ENCODE data around the gene RTBDN. TPM values are rescaled to one million over a fixed set of nuclear protein-coding genes. Genes with fewer than 3 reads are reported as not detected.
A peak's percentile ranks its signal among the peaks of the same experiment; 100 is the strongest.
"Not testable (repeated sequence)": the region's sequence is repeated elsewhere in the genome, so short reads cannot be mapped to it uniquely, and the experiment has no call there.

Gene RTBDN
- total and polyA plus RNA-seq, 2 experiments from 2014 or later: not detected

- in situ Hi-C loops (cut with MboI): no loop called here
- 0 to 4% methylated on average over 2 to 4 of the region's 5 CpGs for WGBS, 2 experiments (ENCODE audit: low coverage in 1 of 2, low lambda C conversion rate in 2 of 2, missing lambda C conversion rate in 2 of 2)
- no peak for DNase-seq
Measured at GRCh38 chr19:12833418-12833737, 1.0 kb downstream of the RTBDN start.

DNA sequence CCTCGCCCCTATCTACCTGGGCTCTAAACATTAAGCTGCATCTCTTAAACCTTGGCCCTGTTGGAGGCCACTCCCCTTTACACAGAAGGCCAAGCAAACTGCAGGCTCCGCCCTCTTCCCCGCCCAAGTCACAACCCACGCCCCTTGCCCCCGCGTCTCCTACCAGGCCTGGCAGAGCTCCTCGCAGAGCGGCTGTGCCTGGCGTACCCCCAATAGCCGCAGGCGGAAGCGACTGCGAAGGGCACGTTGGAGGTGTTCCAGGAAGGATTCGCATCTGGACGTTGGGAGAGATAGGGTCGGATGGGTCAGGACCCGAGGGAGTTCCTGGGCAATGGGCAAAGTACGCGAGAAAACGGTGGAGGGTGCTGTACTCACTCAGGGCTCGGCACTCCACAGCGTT is 5.9 kb downstream of the RTBDN start:
- Histone ChIP-seq H3K27ac (no peak overlapping the region), H3K4me2 (ENCODE audit: unreplicated experiment) (no peak overlapping the region), H3K4me1 (ENCODE audit: insufficient read depth) (no peaks in the 10 kb centered on the region), H3F3A (ENCODE audit: insufficient read depth) (no peaks in the 10 kb centered on the region), H2AFZ (no peak overlapping the region), H3K27me3 (replicated peaks; ENCODE audit: insufficient read depth) (peaks cover 7% of the 10 kb centered on the region; the same call in 1 of the 2 replicates), H3K36me3 (ENCODE audit: low read depth) (no peaks in the 10 kb centered on the region), H3K79me2 (ENCODE audit: insufficient read depth) (no peaks in the 10 kb centered on the region), H4K20me1 (ENCODE audit: insufficient read depth) (no peaks in the 10 kb centered on the region), H3K9ac (no peak overlapping the region), H3K4me3 (no peak overlapping the region), H3K9me2 (ENCODE audit: insufficient read depth) (no peaks in the 10 kb centered on the region), H3K9me3 (ENCODE audit: low read depth) (no peaks in the 10 kb centered on the region)
- 5 to 6% methylated on average over 22 to 23 of the region's 23 CpGs for WGBS, 2 experiments (ENCODE audit: low coverage in 1 of 2, low lambda C conversion rate in 2 of 2, missing lambda C conversion rate in 2 of 2)
- in situ Hi-C loops (cut with MboI): no loop called here
- TF ChIP-seq EZH2 (IDR thresholded peaks at IDR 0.05; ENCODE audit: insufficient read depth, poor library complexity, severe bottlenecking) (no peak), EZH2phosphoT487 (IDR thresholded peaks at IDR 0.05; ENCODE audit: insufficient read depth, low read depth) (no peak)
- peak; percentile 29 for DNase-seq

More at GRCh38 chr19:12833418-12833737, 1.0 kb downstream of the RTBDN start:
- Histone ChIP-seq H3K27me3 (replicated peaks; ENCODE audit: insufficient read depth) (peaks cover 42% of the 10 kb centered on the region), H2AFZ (no peak overlapping the region), H3K9me3 (ENCODE audit: low read depth) (no peaks in the 10 kb centered on the region), H4K20me1 (ENCODE audit: insufficient read depth) (no peaks in the 10 kb centered on the region), H3K9me2 (ENCODE audit: insufficient read depth) (no peaks in the 10 kb centered on the region), H3K36me3 (ENCODE audit: low read depth) (no peaks in the 10 kb centered on the region), H3F3A (ENCODE audit: insufficient read depth) (0 out of 2 replicates have a peak, but pooled peaks cover 11% of the 10 kb centered on the region), H3K4me2 (ENCODE audit: unreplicated experiment) (no peak overlapping the region), H3K79me2 (ENCODE audit: insufficient read depth) (no peaks in the 10 kb centered on the region), H3K27ac (no peak overlapping the region), H3K9ac (no peak overlapping the region), H3K4me3 (no peak overlapping the region), H3K4me1 (ENCODE audit: insufficient read depth) (no peaks in the 10 kb centered on the region)
- TF ChIP-seq EZH2 (IDR thresholded peaks at IDR 0.05; ENCODE audit: insufficient read depth, poor library complexity, severe bottlenecking): no peak
- no peak for TF ChIP-seq EZH2phosphoT487 (IDR thresholded peaks at IDR 0.05; ENCODE audit: insufficient read depth, low read depth)

DNA sequence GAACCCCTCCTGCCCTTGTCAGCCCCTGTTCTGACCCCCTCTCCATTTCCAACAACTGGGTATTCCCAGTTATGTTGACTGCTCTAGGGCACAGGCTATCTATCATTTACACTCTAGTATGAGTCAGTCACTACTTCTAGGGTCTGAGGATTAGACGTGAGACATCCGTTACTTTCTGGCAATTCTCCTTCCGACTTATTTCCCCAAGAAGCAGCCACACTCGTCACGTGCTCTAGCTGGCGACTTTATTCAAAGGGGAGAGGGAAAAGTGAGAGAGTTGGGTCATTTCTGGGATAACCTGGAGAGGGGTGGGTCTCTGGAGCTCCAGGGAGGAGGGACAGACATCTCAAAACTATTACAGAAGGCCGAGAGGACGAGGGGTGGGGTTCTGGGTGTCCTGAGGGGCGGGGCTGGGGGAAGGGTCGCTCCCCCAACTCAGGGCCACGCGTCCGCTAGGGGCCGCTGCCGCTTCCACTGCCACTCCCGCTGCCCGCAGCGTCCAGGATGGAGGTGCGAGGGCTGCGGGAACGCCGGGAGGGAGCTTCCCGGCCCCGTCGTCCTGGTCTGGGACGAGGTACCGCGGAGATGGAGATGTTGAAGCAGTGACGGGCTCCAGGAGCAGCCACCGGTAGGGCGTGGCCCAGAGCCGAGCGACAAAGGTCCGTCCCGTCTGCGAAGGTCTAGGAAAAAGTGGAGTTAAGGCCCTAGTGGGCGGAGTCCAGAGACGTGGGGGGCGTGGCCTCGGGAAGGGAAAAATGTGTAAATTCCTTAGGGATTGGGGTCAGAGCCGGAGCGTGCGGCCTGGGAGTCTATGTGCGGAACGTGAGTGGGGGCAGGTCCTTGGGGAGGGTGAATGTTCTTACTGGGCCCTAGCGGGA is 8.9 kb downstream of the RTBDN start:
- Histone ChIP-seq H3K9ac (no peak overlapping the region), H3K9me3 (ENCODE audit: low read depth) (no peaks in the 10 kb centered on the region), H3K79me2 (ENCODE audit: insufficient read depth) (no peaks in the 10 kb centered on the region), H3K36me3 (ENCODE audit: low read depth) (no peaks in the 10 kb centered on the region), H3K27ac (no peak overlapping the region), H3K9me2 (ENCODE audit: insufficient read depth) (no peaks in the 10 kb centered on the region), H3K27me3 (replicated peaks; ENCODE audit: insufficient read depth) (no peaks in the 10 kb centered on the region), H3K4me2 (ENCODE audit: unreplicated experiment) (no peak overlapping the region), H4K20me1 (ENCODE audit: insufficient read depth) (no peaks in the 10 kb centered on the region), H2AFZ (peak overlapping the region; percentile 39; the same call in 1 of the 2 replicates), H3K4me3 (peak overlapping the region; percentile 12; the same call in 1 of the 2 replicates), H3K4me1 (ENCODE audit: insufficient read depth) (no peaks in the 10 kb centered on the region), H3F3A (ENCODE audit: insufficient read depth) (no peaks in the 10 kb centered on the region)
- DNase-seq: peak; percentile 44
- 8 to 9% methylated on average over 38 to 46 of the region's 46 CpGs for WGBS, 2 experiments (ENCODE audit: low coverage in 1 of 2, low lambda C conversion rate in 2 of 2, missing lambda C conversion rate in 2 of 2)
- TF ChIP-seq EZH2phosphoT487 (IDR thresholded peaks at IDR 0.05; ENCODE audit: insufficient read depth, low read depth) (no peak), EZH2 (IDR thresholded peaks at IDR 0.05; ENCODE audit: insufficient read depth, poor library complexity, severe bottlenecking) (no peak)
- in situ Hi-C loops (cut with MboI): no loop called here

- H3K9ac ChIP-seq: no peak overlapping the region
- no peaks in the 10 kb centered on the region for H3K27me3 ChIP-seq (replicated peaks; ENCODE audit: insufficient read depth)
- WGBS, 2 experiments (ENCODE audit: low coverage in 1 of 2, low lambda C conversion rate in 2 of 2, missing lambda C conversion rate in 2 of 2): 76 to 86% methylated on average over 2 of the region's 2 CpGs
- in situ Hi-C loops (cut with MboI): no loop called here
- H2AFZ ChIP-seq: no peak overlapping the region
- H3K4me2 ChIP-seq (ENCODE audit: unreplicated experiment): no peak overlapping the region
- DNase-seq: peak; percentile 43
- no peaks in the 10 kb centered on the region for H3K4me1 ChIP-seq (ENCODE audit: insufficient read depth)
- H3K36me3 ChIP-seq (ENCODE audit: low read depth): no peaks in the 10 kb centered on the region
- no peaks in the 10 kb centered on the region for H3F3A ChIP-seq (ENCODE audit: insufficient read depth)
- no peaks in the 10 kb centered on the region for H3K9me2 ChIP-seq (ENCODE audit: insufficient read depth)
- TF ChIP-seq EZH2 (IDR thresholded peaks at IDR 0.05; ENCODE audit: insufficient read depth, poor library complexity, severe bottlenecking) (no peak), EZH2phosphoT487 (IDR thresholded peaks at IDR 0.05; ENCODE audit: insufficient read depth, low read depth) (no peak)
- no peak overlapping the region for H3K27ac ChIP-seq
- H3K9me3 ChIP-seq (ENCODE audit: low read depth): no peaks in the 10 kb centered on the region
- H3K4me3 ChIP-seq: no peak overlapping the region
- no peaks in the 10 kb centered on the region for H3K79me2 ChIP-seq (ENCODE audit: insufficient read depth)
- no peaks in the 10 kb centered on the region for H4K20me1 ChIP-seq (ENCODE audit: insufficient read depth)
Measured at GRCh38 chr19:12821761-12822160, 12.6 kb downstream of the RTBDN start.

- H3K4me3 ChIP-seq; H2AFZ ChIP-seq; H3K9me2 ChIP-seq (ENCODE audit: insufficient read depth); H3K4me1 ChIP-seq (ENCODE audit: insufficient read depth); H3K79me2 ChIP-seq (ENCODE audit: insufficient read depth); H3K9me3 ChIP-seq (ENCODE audit: low read depth); H3K27ac ChIP-seq; H3K36me3 ChIP-seq (ENCODE audit: low read depth); DNase-seq; H3F3A ChIP-seq (ENCODE audit: insufficient read depth); in situ Hi-C loops (cut with MboI); H3K9ac ChIP-seq; H3K4me2 ChIP-seq (ENCODE audit: unreplicated experiment); H3K27me3 ChIP-seq (replicated peaks; ENCODE audit: insufficient read depth); H4K20me1 ChIP-seq (ENCODE audit: insufficient read depth): not testable (repeated sequence)
- 75 to 87% methylated on average over 4 to 11 of the region's 11 CpGs for WGBS, 2 experiments (ENCODE audit: low coverage in 1 of 2, low lambda C conversion rate in 2 of 2, missing lambda C conversion rate in 2 of 2)
Measured at GRCh38 chr19:12817810-12818209, 16.6 kb downstream of the RTBDN start.

GRCh38 chr19:12817188-12817587 is 17.2 kb downstream of the RTBDN start:
- H2AFZ ChIP-seq; H3K79me2 ChIP-seq (ENCODE audit: insufficient read depth); H3K4me1 ChIP-seq (ENCODE audit: insufficient read depth); H3K27ac ChIP-seq; H3K9ac ChIP-seq; DNase-seq; H3F3A ChIP-seq (ENCODE audit: insufficient read depth); in situ Hi-C loops (cut with MboI); H3K36me3 ChIP-seq (ENCODE audit: low read depth); H3K27me3 ChIP-seq (replicated peaks; ENCODE audit: insufficient read depth); H3K9me2 ChIP-seq (ENCODE audit: insufficient read depth); H3K4me2 ChIP-seq (ENCODE audit: unreplicated experiment); H3K4me3 ChIP-seq; H3K9me3 ChIP-seq (ENCODE audit: low read depth); H4K20me1 ChIP-seq (ENCODE audit: insufficient read depth): not testable (repeated sequence)
- 88 to 89% methylated on average over 6 of the region's 6 CpGs for WGBS, 2 experiments (ENCODE audit: low coverage in 1 of 2, low lambda C conversion rate in 2 of 2, missing lambda C conversion rate in 2 of 2)
